Fibroblast of skin of left biceps (primary cell): Measurements from ENCODE around the gene CHPF.

ENCODE experiments used
- DNase-seq, 2 experiments: peaks; one replicate each; pipeline ENCODE4 v3.0.0-alpha.2; 2013; ENCODE audit warnings: low read depth in 2 of 2

The CHPF gene

GRCh38 chr2:219552382-219553167, 9.0 kb upstream of the CHPF start:
- peak in 1 of 2 experiments; percentile 42 for DNase-seq

- DNase-seq = no peak
Measured at GRCh38 chr2:219551441-219552381, 8.1 kb upstream of the CHPF start.

- DNase-seq = no peak
Measured at GRCh38 chr2:219549619-219550018, 6.0 kb upstream of the CHPF start.

- no peak for DNase-seq
Measured at GRCh38 chr2:219548990-219549389, 5.4 kb upstream of the CHPF start.

GRCh38 chr2:219547621-219548020, 4.0 kb upstream of the CHPF start:
- no peak for DNase-seq

GRCh38 chr2:219545943-219546352, 2.3 kb upstream of the CHPF start:
- DNase-seq = no peak

- no peak for DNase-seq
Measured at GRCh38 chr2:219545295-219545942, 1.8 kb upstream of the CHPF start.

- DNase-seq = no peak
Measured at GRCh38 chr2:219544567-219544966, 958 bp upstream of the CHPF start.

- no peak for DNase-seq
Measured at GRCh38 chr2:219542931-219543595, 546 bp downstream of the CHPF start.

- DNase-seq = no peak
Measured at GRCh38 chr2:219541611-219542180, 1.9 kb downstream of the CHPF start.

GRCh38 chr2:219540784-219541504, 2.7 kb downstream of the CHPF start:
- DNase-seq = no peak

GRCh38 chr2:219539926-219540678, 3.5 kb downstream of the CHPF start:
- no peak for DNase-seq

- DNase-seq = no peak
Measured at GRCh38 chr2:219538956-219539788, 4.4 kb downstream of the CHPF start.

- DNase-seq = no peak
Measured at GRCh38 chr2:219538504-219538951, 5.1 kb downstream of the CHPF start.

GRCh38 chr2:219537657-219538488, 5.7 kb downstream of the CHPF start:
- no peak for DNase-seq

- no peak for DNase-seq
Measured at GRCh38 chr2:219536967-219537366, 6.6 kb downstream of the CHPF start.

GRCh38 chr2:219536425-219536824, 7.2 kb downstream of the CHPF start:
- DNase-seq = no peak
